Naive B cell (primary cell): Measurements from ENCODE around the gene PROM1. TPM values are rescaled to one million over a fixed set of nuclear protein-coding genes. Genes with fewer than 3 reads are reported as not detected.

ENCODE experiments used
- ATAC-seq, 2 donors: fragments of 150-1000 bp; cut with Tn5 transposase; 2 replicates each; pipeline ENCODE4 v1.10.0; 2021; ENCODE audit warnings: low read depth in 2 of 2, mild to moderate bottlenecking in 2 of 2, moderate library complexity in 2 of 2
- DNase-seq: peaks from one replicate; pipeline ENCODE4 v3.0.0; 2022
- H3K27ac Mint-ChIP-seq, 6 donors: one replicate each; pipeline ENCODE4 v1.8.0; 2020 to 2022; ENCODE audit warnings: mild to moderate bottlenecking in 6 of 6, mixed read lengths in 6 of 6, moderate library complexity in 5 of 6, inconsistent platforms in 2 of 6
- H3K27me3 Mint-ChIP-seq, 3 donors: one replicate each; pipeline ENCODE4 v1.8.0; 2021 to 2022; ENCODE audit warnings: mixed read lengths in 3 of 3, mild to moderate bottlenecking in 1 of 3
- H3K36me3 Mint-ChIP-seq, 2 donors: one replicate each; pipeline ENCODE4 v1.8.0; 2020 to 2022; ENCODE audit warnings: mixed read lengths in 2 of 2, inconsistent platforms in 1 of 2, mild to moderate bottlenecking in 1 of 2
- H3K4me1 Mint-ChIP-seq, 3 donors: one replicate each; pipeline ENCODE4 v1.8.0; 2020 to 2022; ENCODE audit warnings: mixed read lengths in 3 of 3, inconsistent platforms in 1 of 3, mild to moderate bottlenecking in 1 of 3, moderate library complexity in 1 of 3
- H3K4me3 Mint-ChIP-seq, 8 donors: one replicate each; pipeline ENCODE4 v1.8.0; 2020 to 2022; ENCODE audit warnings: mild to moderate bottlenecking in 8 of 8, mixed read lengths in 8 of 8, moderate library complexity in 8 of 8, inconsistent platforms in 2 of 8
- H3K9me3 Mint-ChIP-seq, 7 donors: one replicate each; pipeline ENCODE4 v1.8.0; 2020 to 2022; ENCODE audit warnings: mixed read lengths in 7 of 7, mild to moderate bottlenecking in 5 of 7, inconsistent platforms in 2 of 7, moderate library complexity in 1 of 7
- polyA plus RNA-seq, 6 donors: library from polyadenylated mRNA; unstranded; fragments of 300-500 nt; fragmentation: Illumina TruSeq; gene quantifications; one replicate each; pipeline ENCODE4 v1.2.3, GENCODE V29; 2021; ENCODE audit warnings: low read depth in 6 of 6

PROM1 gene
- polyA plus RNA-seq, 6 donors from 2014 or later, result not detected

GRCh38 chr4:15948826-15949225 is 135.0 kb downstream of the PROM1 start:
- peak overlapping the region in 1 of 6 donors; percentile 17 for H3K27ac Mint-ChIP-seq
- no peaks in the 10 kb centered on the region for H3K36me3 Mint-ChIP-seq
- no peak overlapping the region for H3K4me3 Mint-ChIP-seq
- no peaks in the 10 kb centered on the region for H3K4me1 Mint-ChIP-seq
- DNase-seq, result no peak
- H3K9me3 Mint-ChIP-seq, result peaks cover 0 to 6% (median 0%) of the 10 kb centered on the region in 7 donors
- ATAC-seq, result no peak
- H3K27me3 Mint-ChIP-seq, result no peaks in the 10 kb centered on the region

DNA sequence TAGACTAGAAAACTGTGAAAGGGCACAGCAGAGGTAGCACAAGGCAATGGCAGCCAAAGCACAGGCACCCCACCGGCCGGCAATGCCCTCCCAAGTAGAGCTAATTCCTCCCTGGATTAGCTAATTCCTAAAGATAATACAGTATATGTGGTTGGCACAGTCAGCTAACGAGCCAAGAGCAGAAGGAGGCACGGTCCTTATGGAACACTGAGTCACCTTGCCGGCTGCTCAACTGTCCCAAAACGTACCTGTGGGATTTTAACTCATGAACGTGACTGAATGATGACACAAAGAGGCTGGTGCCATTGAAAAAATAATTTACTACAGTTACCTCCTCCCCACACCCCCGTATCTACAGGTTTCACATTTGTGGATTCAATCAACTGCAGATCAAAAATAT is 136.1 kb downstream of the PROM1 start:
- H3K9me3 Mint-ChIP-seq, result no peaks in the 10 kb centered on the region

DNA sequence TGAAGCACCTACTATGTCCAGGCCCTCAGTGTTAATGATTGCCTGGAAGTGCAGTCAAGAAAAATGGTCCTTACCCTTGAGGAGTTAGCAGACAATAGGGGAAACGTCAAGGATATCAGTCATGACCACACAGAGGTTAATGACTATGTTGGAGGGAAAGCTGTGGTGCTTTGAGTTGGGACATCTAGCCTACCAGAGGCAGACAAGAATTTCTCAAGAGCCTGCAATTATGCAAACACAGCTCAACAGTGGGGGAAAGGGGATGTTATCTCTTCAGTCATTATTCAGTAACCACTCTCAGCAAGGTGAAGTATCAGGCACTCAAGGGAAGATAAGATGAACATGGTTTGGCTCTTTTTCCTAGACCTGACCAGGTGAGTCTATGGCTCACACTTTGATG is 138.3 kb downstream of the PROM1 start:
- no peak overlapping the region for H3K4me3 Mint-ChIP-seq
- H3K9me3 Mint-ChIP-seq, result no peaks in the 10 kb centered on the region
- H3K36me3 Mint-ChIP-seq, result no peaks in the 10 kb centered on the region
- H3K4me1 Mint-ChIP-seq, result no peaks in the 10 kb centered on the region
- ATAC-seq, result no peak
- no peak overlapping the region for H3K27ac Mint-ChIP-seq
- peaks cover 0 to 2% (median 2%) of the 10 kb centered on the region in 3 donors for H3K27me3 Mint-ChIP-seq
- DNase-seq, result no peak

More for the DNA sequence above, 136.1 kb downstream of the PROM1 start:
- Mint-ChIP-seq H3K4me3 (no peak overlapping the region), H3K27ac (no peak overlapping the region), H3K4me1 (no peaks in the 10 kb centered on the region), H3K27me3 (no peaks in the 10 kb centered on the region), H3K36me3 (no peaks in the 10 kb centered on the region)
- DNase-seq (no peak), ATAC-seq (no peak)

DNA sequence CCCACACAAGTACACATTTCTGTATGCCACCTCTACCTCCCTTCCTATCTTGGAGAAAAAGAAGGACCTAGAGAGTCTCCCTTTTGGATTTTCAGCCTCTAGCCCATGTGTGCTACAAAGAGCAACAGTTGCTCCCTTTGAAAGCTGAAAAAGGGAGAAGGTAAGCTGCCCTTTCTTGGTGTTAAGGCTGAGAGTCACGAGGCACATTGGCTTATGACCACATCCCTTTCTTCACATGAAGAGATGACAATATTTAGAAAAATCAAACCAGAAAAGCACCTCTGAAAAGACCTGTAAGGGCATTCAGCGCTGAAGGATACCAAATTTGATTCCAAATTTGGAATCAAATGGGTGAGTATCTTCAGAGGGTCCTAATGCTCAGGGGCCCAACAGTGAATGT is 138.9 kb downstream of the PROM1 start:
- Mint-ChIP-seq H3K4me3 (no peak overlapping the region), H3K9me3 (no peaks in the 10 kb centered on the region), H3K27ac (no peak overlapping the region), H3K4me1 (no peaks in the 10 kb centered on the region), H3K36me3 (no peaks in the 10 kb centered on the region), H3K27me3 (peaks cover 0 to 8% (median 7%) of the 10 kb centered on the region in 3 donors)
- ATAC-seq (no peak), DNase-seq (no peak)

GRCh38 chr4:15942283-15942682 is 141.5 kb downstream of the PROM1 start:
- Mint-ChIP-seq H3K9me3 (no peaks in the 10 kb centered on the region), H3K27me3 (peaks cover 6 to 17% (median 7%) of the 10 kb centered on the region in 3 donors), H3K27ac (no peak overlapping the region), H3K4me1 (no peaks in the 10 kb centered on the region), H3K36me3 (no peaks in the 10 kb centered on the region), H3K4me3 (no peak overlapping the region)
- ATAC-seq, result no peak
- no peak for DNase-seq

GRCh38 chr4:15938640-15939039 is 145.2 kb downstream of the PROM1 start, which contains the start of gene FGFBP1:
FGFBP1 (minus strand) TSS chr4:15938740; CDS start chr4:15936632, 2,108 bp downstream.
- Mint-ChIP-seq H3K36me3 (no peaks in the 10 kb centered on the region), H3K27me3 (peaks cover 7 to 17% (median 13%) of the 10 kb centered on the region in 3 donors), H3K9me3 (no peaks in the 10 kb centered on the region), H3K27ac (no peak within 1 kb of the TSS), H3K4me1 (no peaks in the 10 kb centered on the region), H3K4me3 (no peak within 1 kb of the TSS)
- no peak for ATAC-seq
- DNase-seq, result no peak

DNA sequence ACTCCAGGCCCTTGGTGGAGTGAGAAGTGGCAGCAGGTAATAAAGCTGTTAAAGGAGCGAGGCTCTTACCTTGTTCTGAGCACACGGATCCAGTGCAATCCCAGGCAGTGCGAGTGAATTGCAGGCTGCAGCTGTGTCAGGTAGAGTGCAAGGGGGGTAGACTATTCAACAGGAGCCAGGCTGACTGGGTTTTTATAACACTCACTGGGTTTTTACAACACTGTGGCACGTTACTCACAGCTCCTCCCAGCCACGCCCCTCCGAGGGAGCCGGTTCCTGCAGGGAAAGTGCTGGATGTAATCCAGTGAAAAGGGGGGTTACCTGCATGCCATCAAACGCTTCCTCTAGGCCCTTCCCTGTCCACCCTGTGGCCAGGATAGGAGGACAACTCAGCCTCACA is 145.6 kb downstream of the PROM1 start:
- Mint-ChIP-seq H3K9me3 (no peaks in the 10 kb centered on the region), H3K27me3 (peaks cover 7 to 17% (median 13%) of the 10 kb centered on the region in 3 donors), H3K4me3 (no peak overlapping the region), H3K36me3 (no peaks in the 10 kb centered on the region), H3K4me1 (no peaks in the 10 kb centered on the region), H3K27ac (no peak overlapping the region)
- DNase-seq (no peak), ATAC-seq (no peak)

DNA sequence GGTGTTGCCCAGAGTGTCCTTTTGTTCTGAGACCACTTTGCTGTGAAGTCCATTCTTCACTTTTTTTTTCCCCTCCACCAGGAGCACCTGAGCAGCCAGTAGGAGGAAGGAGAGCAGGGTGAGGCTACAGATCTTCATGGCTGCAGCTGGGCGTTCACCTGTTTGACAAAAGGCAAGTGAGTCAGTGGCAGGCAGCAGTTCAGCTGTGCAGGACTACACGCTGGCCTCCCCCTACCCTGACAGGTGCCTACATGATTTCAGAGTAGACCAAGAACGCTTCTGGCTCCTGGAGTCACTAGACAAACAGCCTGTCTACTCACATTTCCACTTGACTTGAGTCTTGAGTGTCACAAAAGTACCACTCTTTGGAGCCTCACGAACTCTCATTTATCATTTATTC is 147.3 kb downstream of the PROM1 start:
- DNase-seq, result no peak
- no peak for ATAC-seq
- no peak overlapping the region for H3K27ac Mint-ChIP-seq
- H3K27me3 Mint-ChIP-seq, result peaks cover 7 to 17% (median 13%) of the 10 kb centered on the region in 3 donors
- no peaks in the 10 kb centered on the region for H3K9me3 Mint-ChIP-seq
- peaks cover 0 to 3% (median 0%) of the 10 kb centered on the region in 3 donors for H3K4me1 Mint-ChIP-seq
- H3K36me3 Mint-ChIP-seq, result no peaks in the 10 kb centered on the region
- H3K4me3 Mint-ChIP-seq, result no peak overlapping the region

- no peak overlapping the region for H3K4me3 Mint-ChIP-seq
- H3K27me3 Mint-ChIP-seq, result peaks cover 7 to 16% (median 13%) of the 10 kb centered on the region in 3 donors
- H3K9me3 Mint-ChIP-seq, result no peaks in the 10 kb centered on the region
- DNase-seq (no peak), ATAC-seq (no peak)
- H3K4me1 Mint-ChIP-seq, result peaks cover 3 to 4% (median 3%) of the 10 kb centered on the region in 3 donors
- no peaks in the 10 kb centered on the region for H3K36me3 Mint-ChIP-seq
- no peak overlapping the region for H3K27ac Mint-ChIP-seq
These were observed 148.1 kb downstream of the PROM1 start for GRCh38 chr4:15935504-15936402.

GRCh38 chr4:15934259-15934658 is 149.6 kb downstream of the PROM1 start:
- no peaks in the 10 kb centered on the region for H3K36me3 Mint-ChIP-seq
- DNase-seq (no peak), ATAC-seq (no peak)
- no peak overlapping the region for H3K27ac Mint-ChIP-seq
- H3K4me1 Mint-ChIP-seq, result peaks cover 8 to 9% (median 9%) of the 10 kb centered on the region in 3 donors
- peaks cover 0 to 11% (median 8%) of the 10 kb centered on the region in 3 donors for H3K27me3 Mint-ChIP-seq
- H3K4me3 Mint-ChIP-seq, result no peak overlapping the region
- H3K9me3 Mint-ChIP-seq, result no peaks in the 10 kb centered on the region

- no peak for ATAC-seq
- H3K27me3 Mint-ChIP-seq, result peaks cover 0 to under 1% (median 0%) of the 10 kb centered on the region in 3 donors
- peaks cover 8 to 9% (median 9%) of the 10 kb centered on the region in 3 donors for H3K4me1 Mint-ChIP-seq
- H3K27ac Mint-ChIP-seq, result peak overlapping the region in 1 of 6 donors; percentile 4
- peak overlapping the region in 1 of 8 donors; percentile 54 for H3K4me3 Mint-ChIP-seq
- no peaks in the 10 kb centered on the region for H3K36me3 Mint-ChIP-seq
- DNase-seq, result no peak
- H3K9me3 Mint-ChIP-seq, result no peaks in the 10 kb centered on the region
These were observed 152.2 kb downstream of the PROM1 start for GRCh38 chr4:15931451-15932210.

- DNase-seq (no peak), ATAC-seq (peak in 1 of 2 donors; percentile 35)
- H3K27me3 Mint-ChIP-seq, result no peaks in the 10 kb centered on the region
- H3K27ac Mint-ChIP-seq, result no peak overlapping the region
- H3K36me3 Mint-ChIP-seq, result no peaks in the 10 kb centered on the region
- H3K4me3 Mint-ChIP-seq, result no peak overlapping the region
- H3K9me3 Mint-ChIP-seq, result no peaks in the 10 kb centered on the region
- peaks cover 8 to 9% (median 9%) of the 10 kb centered on the region in 3 donors for H3K4me1 Mint-ChIP-seq
These were observed 153.5 kb downstream of the PROM1 start for GRCh38 chr4:15930314-15930713.

GRCh38 chr4:15929540-15929939 is 154.3 kb downstream of the PROM1 start:
- ATAC-seq (no peak), DNase-seq (no peak)
- no peak overlapping the region for H3K27ac Mint-ChIP-seq
- no peaks in the 10 kb centered on the region for H3K9me3 Mint-ChIP-seq
- no peaks in the 10 kb centered on the region for H3K27me3 Mint-ChIP-seq
- H3K4me1 Mint-ChIP-seq, result peaks cover 8 to 9% (median 9%) of the 10 kb centered on the region in 3 donors
- H3K36me3 Mint-ChIP-seq, result no peaks in the 10 kb centered on the region
- H3K4me3 Mint-ChIP-seq, result no peak overlapping the region
